Upper lobe of left lung (tissue), 4 donors: ENCODE measurements around the gene ZBTB40.

Experiments
- EP300 ChIP-seq, 4 donors: sonication (generic); formaldehyde crosslinking; IDR thresholded peaks; one replicate each; pipeline ENCODE4 v1.5.1; 2017; ENCODE audit warnings: antibody characterized with exemption in 4 of 4, control low read depth in 2 of 4
- POLR2A ChIP-seq, 4 donors: fragments of 450-650 bp; IDR thresholded peaks; one replicate each; pipeline ENCODE4 v1.5.1; 2016 to 2017; ENCODE audit warnings: antibody characterized with exemption in 4 of 4, mild to moderate bottlenecking in 2 of 4

DNA sequence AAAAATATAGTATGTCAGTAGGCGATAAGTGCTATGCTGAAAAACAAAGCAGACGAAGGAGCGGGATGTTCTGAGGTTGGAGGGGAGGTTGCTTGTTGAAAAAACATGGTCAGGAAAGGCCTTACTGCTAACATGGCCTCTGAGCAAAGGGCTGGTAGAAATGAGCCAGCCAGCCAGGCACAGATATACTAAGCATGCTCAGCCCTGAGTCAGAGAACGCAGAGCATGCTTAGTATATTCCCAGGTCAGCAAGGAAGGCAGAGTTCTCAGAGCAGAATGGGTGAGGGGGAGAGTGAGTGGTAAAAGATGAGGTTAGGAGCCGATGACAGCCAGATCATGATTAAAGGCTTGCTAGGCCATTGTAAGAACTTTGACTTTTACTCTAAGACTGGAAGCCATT, 36.7 kb downstream of the ZBTB40 start:
- TF ChIP-seq EP300 (IDR thresholded peaks at IDR 0.05): no peak
- no peak for TF ChIP-seq POLR2A (IDR thresholded peaks at IDR 0.05)
